Epithelial cell of prostate (primary cell): ENCODE results near the gene FLOT2.
A peak's percentile ranks its signal among the peaks of the same experiment; 100 is the strongest.
"Not testable (repeated sequence)": the region's sequence is repeated elsewhere in the genome, so short reads cannot be mapped to it uniquely, and the experiment has no call there.

ENCODE experiments used
- DNase-seq: peaks from one replicate; pipeline ENCODE4 v3.0.0-alpha.2; 2011; ENCODE audit warnings: low read depth, low spot score
- H3K27ac ChIP-seq: fragments of 450-650 bp; 2 replicates; pipeline ENCODE4 v1.5.1; 2017; ENCODE audit warnings: mild to moderate bottlenecking

Gene FLOT2

DNA sequence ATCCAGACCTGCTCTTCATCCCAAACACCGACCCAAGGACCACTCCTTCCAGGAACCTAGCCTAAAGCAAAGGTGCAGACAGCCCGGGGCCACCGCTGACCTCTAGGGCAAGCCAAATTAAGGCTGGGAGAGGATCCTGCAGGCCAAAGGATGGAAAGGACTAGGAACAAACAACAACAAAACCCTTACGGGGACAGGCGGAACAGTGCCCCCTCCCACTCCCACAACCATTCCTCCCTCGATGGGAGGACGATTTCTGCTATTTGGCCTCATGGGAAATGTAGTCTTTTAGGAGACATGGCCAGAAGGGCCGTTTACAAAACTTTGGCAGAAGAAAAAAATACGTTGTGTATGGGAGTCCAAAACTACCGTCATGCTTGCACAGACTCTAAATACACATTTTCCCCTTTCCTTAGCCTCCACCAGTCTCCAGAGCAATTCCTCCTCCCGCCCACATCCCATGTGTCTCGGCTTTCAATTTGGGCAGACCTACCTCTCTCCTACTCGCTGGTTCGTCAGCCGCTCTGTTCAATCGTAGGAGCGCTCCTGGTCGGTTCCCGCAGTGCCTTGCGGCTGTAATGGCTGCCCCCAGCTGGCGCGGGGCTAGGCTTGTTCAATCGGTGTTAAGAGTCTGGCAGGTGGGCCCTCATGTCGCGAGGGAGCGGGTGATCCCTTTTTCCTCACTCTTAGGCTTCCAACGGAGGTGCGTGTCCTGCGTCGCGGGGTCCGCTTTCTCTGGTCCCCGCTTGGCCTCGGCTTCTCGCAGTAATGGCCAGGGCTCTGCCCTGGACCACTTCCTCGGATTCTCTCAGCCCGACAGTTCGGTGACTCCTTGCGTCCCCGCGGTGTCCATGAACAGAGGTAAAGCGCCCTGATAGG is 42.8 kb downstream of the FLOT2 start, which contains the start of gene ERAL1:
Gene ERAL1, plus strand, starts transcription at position 560 of the 879 bp plus-strand sequence. Its CDS starts 19 bp downstream, at position 579.
- peak within 1 kb of the TSS; percentile 22 for H3K27ac ChIP-seq
- peak; percentile 37 for DNase-seq

- no peak for DNase-seq
- H3K27ac ChIP-seq: no peak overlapping the region
Observed at GRCh38 chr17:28853295-28853694, 44.2 kb downstream of the FLOT2 start.

GRCh38 chr17:28849281-28849680 is 48.3 kb downstream of the FLOT2 start:
- no peak for DNase-seq
- H3K27ac ChIP-seq: no peak overlapping the region

DNA sequence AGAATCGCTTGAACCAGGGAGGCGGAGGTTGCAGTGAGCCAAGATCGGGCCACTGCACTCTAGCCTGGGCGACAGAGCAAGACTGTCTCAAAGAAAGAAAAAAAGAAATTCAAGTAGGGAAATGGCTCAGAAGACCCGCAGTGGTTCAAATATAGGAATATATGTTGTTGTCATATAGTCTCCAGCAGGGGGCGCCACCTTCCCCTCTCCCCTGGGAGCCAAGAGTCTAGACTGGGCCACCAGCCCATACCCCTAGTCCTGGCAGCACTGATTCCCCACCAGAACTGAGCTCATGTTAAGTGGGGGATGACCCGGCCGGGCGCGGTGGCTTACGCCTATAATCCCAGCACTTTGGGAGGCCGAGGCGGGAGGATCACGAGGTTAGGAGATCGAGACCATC is 48.9 kb downstream of the FLOT2 start:
- not testable (repeated sequence) for H3K27ac ChIP-seq, DNase-seq

DNA sequence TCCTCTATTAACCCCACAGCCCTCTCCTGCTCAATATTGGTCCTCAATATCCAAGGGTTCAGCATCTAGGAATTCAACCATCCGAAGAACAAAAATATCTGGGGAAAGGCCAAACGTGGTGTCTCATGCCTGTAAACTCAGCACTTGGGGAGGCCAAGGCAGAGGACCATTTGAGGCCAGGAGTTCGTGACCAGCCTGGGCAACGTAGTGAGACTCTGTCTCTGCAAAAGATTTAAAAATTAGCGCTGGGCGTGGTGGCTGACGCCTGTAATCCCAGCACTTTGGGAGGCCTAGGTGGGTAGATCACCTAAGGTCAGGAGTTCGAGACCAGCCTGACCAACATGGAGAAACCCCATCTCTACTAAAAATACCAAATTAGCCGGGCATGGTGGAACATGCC is 50.8 kb downstream of the FLOT2 start:
- not testable (repeated sequence) for H3K27ac ChIP-seq, DNase-seq

- DNase-seq: no peak
- H3K27ac ChIP-seq: no peak overlapping the region
Observed at GRCh38 chr17:28846231-28846630, 51.3 kb downstream of the FLOT2 start.

DNA sequence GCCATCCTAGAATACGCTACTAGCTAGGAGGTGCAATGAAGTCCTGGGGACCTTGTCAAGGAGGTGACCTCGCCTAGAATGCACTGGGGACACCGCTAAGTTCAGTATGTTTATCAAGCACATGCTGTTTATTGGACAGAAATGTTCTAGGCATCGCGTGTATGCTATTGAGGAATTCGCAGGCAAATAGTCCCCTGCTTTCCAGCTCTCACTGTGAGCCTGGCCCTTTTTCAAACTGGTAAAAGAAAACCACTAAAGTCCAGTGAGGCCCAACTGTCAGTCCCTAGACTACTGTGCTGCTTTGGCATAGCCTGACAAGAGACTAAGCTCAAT is 53.8 kb downstream of the FLOT2 start:
- no peak for DNase-seq
- no peak overlapping the region for H3K27ac ChIP-seq

GRCh38 chr17:28842282-28843012 is 55.1 kb downstream of the FLOT2 start, which contains the start of gene FAM222B:
FAM222B (minus strand) TSS chr17:28842790; CDS start chr17:28766667, 76,123 bp downstream.
- DNase-seq: no peak
- H3K27ac ChIP-seq: peak within 1 kb of the TSS; percentile 40

- no peak for DNase-seq
- H3K27ac ChIP-seq: peak overlapping the region; percentile 40
Observed at GRCh38 chr17:28841901-28842281, 55.6 kb downstream of the FLOT2 start.

DNA sequence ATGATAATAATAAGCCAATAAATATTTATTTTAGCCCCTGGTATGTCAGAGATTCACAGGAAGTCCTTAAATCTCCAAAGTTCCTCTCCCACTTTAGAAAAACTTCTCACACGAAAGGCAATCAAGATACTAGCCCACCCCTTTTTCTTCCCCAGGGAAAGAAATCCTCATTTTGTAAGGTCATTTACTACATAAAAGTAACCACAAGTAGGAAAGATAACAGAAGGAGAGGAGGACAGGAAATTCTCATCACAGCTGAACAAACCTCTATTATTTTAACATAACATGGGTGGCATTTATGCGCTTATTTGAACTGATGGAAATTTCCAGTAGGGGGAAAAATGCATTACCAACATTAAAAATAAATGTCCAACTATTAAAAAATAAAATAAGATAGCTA is 58.3 kb downstream of the FLOT2 start:
- H3K27ac ChIP-seq: no peak overlapping the region
- DNase-seq: no peak

- DNase-seq, H3K27ac ChIP-seq: not testable (repeated sequence)
Observed at GRCh38 chr17:28836541-28836940, 61.0 kb downstream of the FLOT2 start.

- no peak overlapping the region for H3K27ac ChIP-seq
- no peak for DNase-seq
Observed at GRCh38 chr17:28834420-28834819, 63.1 kb downstream of the FLOT2 start.
